DND-41 (cell line): ENCODE results near the gene PTCRA.
"Not testable (repeated sequence)": the region's sequence is repeated elsewhere in the genome, so short reads cannot be mapped to it uniquely, and the experiment has no call there.

Experiments
- ATAC-seq: fragments of 200-7000 bp; cut with Tn5 transposase; 3 replicates; pipeline ENCODE4 v1.9.1; 2021; ENCODE audit warnings: low read depth; ENCODE audit not compliant: insufficient read depth
- DNase-seq: peaks from one replicate; pipeline ENCODE4 v3.0.0-alpha.2; 2020
- H2AFZ ChIP-seq: 2 replicates; pipeline ENCODE4 v1.6.0; 2012; ENCODE audit warnings: low read depth, low read length
- H3K27ac ChIP-seq: 2 replicates; pipeline ENCODE4 v1.5.1; 2012; ENCODE audit warnings: low read length, inconsistent platforms
- H3K27me3 ChIP-seq: fragments of 200-600 bp; sonication (generic); 2 replicates; pipeline ENCODE4 v1.6.0; 2012; ENCODE audit warnings: low read length, mild to moderate bottlenecking, inconsistent platforms; ENCODE audit not compliant: insufficient read depth, poor library complexity
- H3K36me3 ChIP-seq: 2 replicates; pipeline ENCODE4 v1.5.1; 2012; ENCODE audit warnings: low read length, inconsistent platforms; ENCODE audit not compliant: insufficient read depth
- H3K4me1 ChIP-seq: 2 replicates; pipeline ENCODE4 v1.5.1; 2012; ENCODE audit warnings: mild to moderate bottlenecking, low read length; ENCODE audit not compliant: insufficient read depth
- H3K4me2 ChIP-seq: 2 replicates; pipeline ENCODE4 v1.6.0; 2012; ENCODE audit warnings: mild to moderate bottlenecking, moderate library complexity, low read length, inconsistent platforms; ENCODE audit not compliant: insufficient read depth
- H3K4me3 ChIP-seq, 2 experiments: fragments of 200-600 bp in 1 of 2; shearing (Covaris generic) in 1 of 2; 2 replicates each; pipeline ENCODE4 v1.5.1; 2012 to 2016; ENCODE audit warnings: inconsistent platforms in 2 of 2, low read length in 2 of 2, mild to moderate bottlenecking in 2 of 2, low read depth in 1 of 2, moderate library complexity in 1 of 2
- H3K79me2 ChIP-seq: 2 replicates; pipeline ENCODE4 v1.6.0; 2012; ENCODE audit warnings: low read length, inconsistent platforms; ENCODE audit not compliant: insufficient read depth
- H3K9ac ChIP-seq: 2 replicates; pipeline ENCODE4 v1.6.0; 2012; ENCODE audit warnings: low read depth, mild to moderate bottlenecking, inconsistent platforms, low read length, moderate library complexity
- H3K9me3 ChIP-seq: 2 replicates; pipeline ENCODE4 v1.5.1; 2012; ENCODE audit warnings: low read length, moderate library complexity, mild to moderate bottlenecking, inconsistent platforms; ENCODE audit not compliant: insufficient read depth, severe bottlenecking
- H4K20me1 ChIP-seq: 2 replicates; pipeline ENCODE4 v1.6.0; 2012; ENCODE audit warnings: low read length; ENCODE audit not compliant: insufficient read depth
- EZH2 ChIP-seq: IDR thresholded peaks from 3 replicates; pipeline ENCODE4 v1.6.1; 2012; ENCODE audit warnings: borderline replicate concordance, low read depth, mild to moderate bottlenecking, moderate library complexity, low read length, inconsistent platforms; ENCODE audit not compliant: severe bottlenecking
- TF ChIP-seq, protein P1 (sequence below): IDR thresholded peaks from 2 replicates; pipeline ENCODE4 v1.5.1; 2012; ENCODE audit warnings: borderline replicate concordance, low read length, moderate library complexity, mild to moderate bottlenecking; ENCODE audit not compliant: poor library complexity, severe bottlenecking; ENCODE audit errors: extremely low read depth

The PTCRA gene

GRCh38 chr6:42873313-42873712 is 42.5 kb upstream of the PTCRA start:
- no peaks in the 10 kb centered on the region for H3K4me1 ChIP-seq
- TF ChIP-seq, protein P1, sequence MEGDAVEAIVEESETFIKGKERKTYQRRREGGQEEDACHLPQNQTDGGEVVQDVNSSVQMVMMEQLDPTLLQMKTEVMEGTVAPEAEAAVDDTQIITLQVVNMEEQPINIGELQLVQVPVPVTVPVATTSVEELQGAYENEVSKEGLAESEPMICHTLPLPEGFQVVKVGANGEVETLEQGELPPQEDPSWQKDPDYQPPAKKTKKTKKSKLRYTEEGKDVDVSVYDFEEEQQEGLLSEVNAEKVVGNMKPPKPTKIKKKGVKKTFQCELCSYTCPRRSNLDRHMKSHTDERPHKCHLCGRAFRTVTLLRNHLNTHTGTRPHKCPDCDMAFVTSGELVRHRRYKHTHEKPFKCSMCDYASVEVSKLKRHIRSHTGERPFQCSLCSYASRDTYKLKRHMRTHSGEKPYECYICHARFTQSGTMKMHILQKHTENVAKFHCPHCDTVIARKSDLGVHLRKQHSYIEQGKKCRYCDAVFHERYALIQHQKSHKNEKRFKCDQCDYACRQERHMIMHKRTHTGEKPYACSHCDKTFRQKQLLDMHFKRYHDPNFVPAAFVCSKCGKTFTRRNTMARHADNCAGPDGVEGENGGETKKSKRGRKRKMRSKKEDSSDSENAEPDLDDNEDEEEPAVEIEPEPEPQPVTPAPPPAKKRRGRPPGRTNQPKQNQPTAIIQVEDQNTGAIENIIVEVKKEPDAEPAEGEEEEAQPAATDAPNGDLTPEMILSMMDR: no peak
- H3K9ac ChIP-seq: no peak overlapping the region
- ATAC-seq (no peak), DNase-seq (no peak)
- H3K9me3 ChIP-seq: no peaks in the 10 kb centered on the region
- H3K79me2 ChIP-seq: no peaks in the 10 kb centered on the region
- no peak overlapping the region for H3K27ac ChIP-seq
- peak overlapping the region; percentile 31 for H2AFZ ChIP-seq
- no peak overlapping the region for H3K4me2 ChIP-seq
- H3K4me3 ChIP-seq: no peak overlapping the region
- H3K36me3 ChIP-seq: 0 out of 2 replicates have a peak, but pooled peaks cover 3% of the 10 kb centered on the region
- no peaks in the 10 kb centered on the region for H4K20me1 ChIP-seq
- no peaks in the 10 kb centered on the region for H3K27me3 ChIP-seq

- H3K36me3 ChIP-seq: peaks cover 16% of the 10 kb centered on the region
- H3K4me1 ChIP-seq: peaks cover 27% of the 10 kb centered on the region
- H3K9ac ChIP-seq: no peak overlapping the region
- ATAC-seq (no peak), DNase-seq (no peak)
- H3K79me2 ChIP-seq: peaks cover 34% of the 10 kb centered on the region
- no peak overlapping the region for H3K27ac ChIP-seq
- peak overlapping the region; percentile 61 for H2AFZ ChIP-seq
- no peak overlapping the region for H3K4me3 ChIP-seq
- H3K4me2 ChIP-seq: no peak overlapping the region
- no peak for TF ChIP-seq EZH2
- TF ChIP-seq, protein P1: no peak
- H3K9me3 ChIP-seq: no peaks in the 10 kb centered on the region
- no peaks in the 10 kb centered on the region for H3K27me3 ChIP-seq
- H4K20me1 ChIP-seq: peaks cover under 1% of the 10 kb centered on the region; the same call in 1 of the 2 replicates
Observed at GRCh38 chr6:42877695-42878094, 38.2 kb upstream of the PTCRA start.

DNA sequence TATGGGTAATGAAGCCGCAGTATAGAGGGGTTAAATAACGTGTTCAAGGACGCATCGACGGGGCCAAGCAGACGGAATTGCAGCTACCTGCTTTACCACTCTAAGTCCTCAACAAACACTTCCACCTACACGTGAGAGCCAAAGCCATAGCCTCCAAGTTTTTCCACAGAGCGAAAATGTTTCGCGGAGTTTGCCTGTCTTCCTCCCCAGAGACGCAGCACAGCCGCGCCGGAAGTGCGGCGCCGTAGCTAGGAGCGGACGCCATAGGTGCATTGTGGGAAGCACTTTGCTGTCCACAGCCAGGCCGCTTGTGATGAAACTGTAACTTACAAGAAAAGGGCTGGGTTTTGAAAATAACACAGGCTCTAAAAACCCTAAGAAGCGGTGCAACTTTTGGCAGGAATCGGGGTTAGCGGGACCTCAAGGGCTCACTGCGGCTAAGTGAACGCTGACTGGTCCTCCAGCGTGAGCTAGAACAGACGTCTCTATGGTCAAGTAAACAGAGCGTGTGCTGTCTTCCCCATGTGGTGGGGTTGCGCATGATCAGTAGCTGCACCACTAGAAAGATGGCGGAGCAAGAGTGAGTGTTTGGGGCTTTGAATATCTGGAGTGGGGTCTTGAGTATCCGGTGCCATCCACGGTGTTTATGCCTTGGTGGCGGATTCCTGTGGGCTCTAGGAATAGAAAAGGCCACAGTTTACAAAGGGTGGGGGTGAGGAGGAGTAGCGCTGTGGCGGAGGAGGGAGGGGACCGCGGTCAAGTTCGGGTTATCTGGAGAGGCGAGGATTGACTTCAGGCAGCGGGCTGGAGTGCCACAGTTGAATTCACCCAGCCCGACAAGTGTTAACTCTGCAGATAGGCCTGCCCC is 36.2 kb upstream of the PTCRA start, which contains the start of gene RPL7L1:
Gene RPL7L1, plus strand, starts transcription at position 245 of the 868 bp plus-strand sequence. Its CDS starts 295 bp downstream, at position 540.
- no peak for TF ChIP-seq EZH2
- TF ChIP-seq, protein P1: peak; percentile 19
- H4K20me1 ChIP-seq: peaks cover 12% of the 10 kb centered on the region; the same call in 1 of the 2 replicates
- H3K4me2 ChIP-seq: peak within 1 kb of the TSS; percentile 70
- peak within 1 kb of the TSS; percentile 95 for H2AFZ ChIP-seq
- DNase-seq (peak; percentile 88), ATAC-seq (peak; percentile 93)
- no peaks in the 10 kb centered on the region for H3K27me3 ChIP-seq
- peak within 1 kb of the TSS; percentile 60 to 72 for H3K4me3 ChIP-seq
- peaks cover 52% of the 10 kb centered on the region for H3K79me2 ChIP-seq
- H3K9me3 ChIP-seq: no peaks in the 10 kb centered on the region
- peaks cover 43% of the 10 kb centered on the region for H3K4me1 ChIP-seq
- peak within 1 kb of the TSS; percentile 78 for H3K9ac ChIP-seq
- peaks cover 35% of the 10 kb centered on the region for H3K36me3 ChIP-seq
- H3K27ac ChIP-seq: peak within 1 kb of the TSS; percentile 93

GRCh38 chr6:42880240-42880817 is 35.5 kb upstream of the PTCRA start:
- ATAC-seq, H3K27me3 ChIP-seq, H3K9me3 ChIP-seq, DNase-seq: not testable (repeated sequence)
- Histone ChIP-seq H2AFZ (peak overlapping the region; percentile 95), H3K4me3 (peak overlapping the region; percentile 60 to 72), H3K27ac (peak overlapping the region; percentile 93), H3K4me1 (peaks cover 48% of the 10 kb centered on the region), H3K4me2 (peak overlapping the region; percentile 70), H3K9ac (peak overlapping the region; percentile 78), H4K20me1 (peaks cover 15% of the 10 kb centered on the region; the same call in 1 of the 2 replicates), H3K79me2 (peaks cover 56% of the 10 kb centered on the region), H3K36me3 (peaks cover 42% of the 10 kb centered on the region)

- peak overlapping the region; percentile 93 for H3K27ac ChIP-seq
- H3K4me2 ChIP-seq: peak overlapping the region; percentile 70
Observed at GRCh38 chr6:42880871-42881270, 35.0 kb upstream of the PTCRA start.

More at GRCh38 chr6:42880871-42881270, 35.0 kb upstream of the PTCRA start:
- ATAC-seq, DNase-seq, H3K27me3 ChIP-seq, H3K9me3 ChIP-seq, H2AFZ ChIP-seq: not testable (repeated sequence)
- Histone ChIP-seq H3K4me3 (peak overlapping the region; percentile 60 to 72; a peak in 3 of 4 replicates), H4K20me1 (peaks cover 15% of the 10 kb centered on the region; the same call in 1 of the 2 replicates), H3K36me3 (peaks cover 48% of the 10 kb centered on the region), H3K4me1 (peaks cover 49% of the 10 kb centered on the region), H3K79me2 (peaks cover 61% of the 10 kb centered on the region), H3K9ac (peak overlapping the region; percentile 78)
